ENCODE measurements around the gene FIBP.

The FIBP gene

DNA sequence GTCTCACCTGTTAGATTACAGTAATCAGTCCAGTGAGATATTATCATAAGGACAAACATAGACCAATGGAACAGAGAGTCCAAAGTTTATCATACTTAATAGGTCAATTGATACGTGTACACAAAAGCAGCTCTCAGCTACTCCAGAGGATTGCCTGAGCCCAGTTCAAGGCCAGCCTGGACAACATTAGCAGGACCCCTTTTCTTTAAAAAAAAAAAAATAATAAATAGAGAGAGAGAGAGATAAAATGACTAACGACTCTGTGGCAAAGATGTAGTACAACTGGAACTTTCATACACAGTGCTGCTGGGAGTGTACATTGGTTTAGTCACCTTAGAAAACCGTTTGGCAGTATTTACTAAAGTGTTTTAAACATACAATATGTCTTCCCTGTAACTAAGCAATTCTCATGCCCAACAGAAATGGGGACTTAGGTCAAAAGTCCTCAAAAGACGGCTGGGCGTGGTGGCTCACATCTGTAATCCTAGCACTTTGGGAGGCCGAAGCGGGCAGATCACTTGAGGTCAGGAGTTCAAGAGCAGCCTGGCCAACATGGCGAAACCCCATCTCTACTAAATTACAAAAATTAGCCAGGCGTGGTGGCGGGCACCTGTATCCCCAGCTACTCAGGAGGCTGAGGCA lies 43.9 kb downstream of the FIBP start:
- DNase-seq (ENCODE audit: low read depth in 2 of 2), result no peak

DNA sequence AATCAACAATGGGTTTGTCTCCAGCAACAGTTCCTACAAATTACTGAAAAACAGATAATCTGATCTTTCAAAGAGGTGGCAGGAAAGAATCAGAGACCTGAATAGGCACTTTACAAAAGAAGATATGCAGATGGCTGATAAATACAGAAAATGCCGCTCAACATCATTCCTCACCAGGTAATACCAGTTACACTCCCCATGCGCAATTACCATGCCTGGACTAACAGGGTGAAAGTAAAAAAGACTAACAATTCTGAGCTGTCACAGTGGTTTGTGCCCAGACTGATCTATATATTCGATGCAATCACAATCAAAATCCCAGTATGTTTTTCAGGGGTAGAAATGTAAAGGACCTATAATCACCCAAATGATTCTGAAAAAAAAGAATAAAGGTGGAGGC lies 44.5 kb downstream of the FIBP start:
- DNase-seq (ENCODE audit: low read depth in 2 of 2), result no peak

- DNase-seq (ENCODE audit: low read depth in 2 of 2), result no peak
These were observed 46.1 kb downstream of the FIBP start for GRCh38 chr11:65842144-65842543.

DNA sequence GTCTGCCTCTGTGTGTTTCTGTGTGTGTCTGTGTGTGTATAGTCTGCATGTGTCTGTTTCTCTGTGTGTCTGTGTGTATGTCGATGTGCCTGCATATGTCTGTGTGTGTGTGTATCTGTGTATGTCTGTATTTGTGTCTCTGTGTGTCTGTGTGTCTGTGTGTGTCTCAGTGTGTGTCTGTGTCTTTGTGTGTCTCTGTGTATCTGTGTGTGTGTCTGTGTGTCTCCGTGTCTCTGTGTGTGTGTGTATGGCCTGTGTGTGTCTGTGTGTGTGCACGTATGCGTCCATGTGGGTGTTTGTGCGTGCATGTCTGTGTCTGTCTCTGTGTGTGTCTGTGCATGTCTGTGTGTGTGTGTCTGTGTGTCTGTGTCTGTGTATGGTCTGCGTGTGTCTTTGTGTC lies 54.1 kb downstream of the FIBP start:
- DNase-seq (ENCODE audit: low read depth in 2 of 2), result no peak

Data from stimulated activated CD8-positive, alpha-beta memory T cell treated with anti-CD3 and anti-CD28 coated beads, Interleukin-7, amount 100 ng/mL, for 4 hours (primary cell).